ENCODE results near the gene ATP4B. TPM values are rescaled to one million over a fixed set of nuclear protein-coding genes. Genes with fewer than 3 reads are reported as not detected.

ATP4B gene
- total RNA-seq, 4 donors from 2014 or later: not detected

GRCh38 chr13:113663934-113664333 lies 5.9 kb upstream of the ATP4B start:
- intact Hi-C loops (cut with DNase I): no loop called here
- Histone ChIP-seq H3K4me1 (no peaks in the 10 kb centered on the region), H3K9me3 (peaks cover 0 to 8% (median 0%) of the 10 kb centered on the region in 3 donors), H3K36me3 (no peaks in the 10 kb centered on the region), H3K4me3 (no peak overlapping the region), H3K27me3 (peaks cover 0 to 11% (median 0%) of the 10 kb centered on the region in 4 donors), H3K27ac (no peak overlapping the region)
- no peak for DNase-seq
- WGBS, 2 donors: 69 to 79% methylated on average over 8 to 15 of the region's 15 CpGs
- TF ChIP-seq CTCF (IDR thresholded peaks at IDR 0.05) (no peak), POLR2A (IDR thresholded peaks at IDR 0.05) (no peak)

GRCh38 chr13:113661509-113661908 lies 3.5 kb upstream of the ATP4B start:
- no peak overlapping the region for H3K27ac ChIP-seq
- WGBS, 2 donors: 80 to 91% methylated on average over 2 of the region's 2 CpGs
- H3K4me1 ChIP-seq: peaks cover 0 to 6% (median 0%) of the 10 kb centered on the region in 3 donors
- H3K36me3 ChIP-seq: no peaks in the 10 kb centered on the region
- peaks cover 0 to 21% (median 0%) of the 10 kb centered on the region in 4 donors for H3K27me3 ChIP-seq
- peaks cover 0 to 8% (median 0%) of the 10 kb centered on the region in 3 donors for H3K9me3 ChIP-seq
- TF ChIP-seq CTCF (IDR thresholded peaks at IDR 0.05) (no peak), POLR2A (IDR thresholded peaks at IDR 0.05) (no peak)
- no peak for DNase-seq
- intact Hi-C loops (cut with DNase I): no loop called here
- H3K4me3 ChIP-seq: no peak overlapping the region

- intact Hi-C loops (cut with DNase I): no loop called here
- H3K4me3 ChIP-seq: no peak overlapping the region
- H3K27ac ChIP-seq: no peak overlapping the region
- peaks cover 0 to 15% (median 0%) of the 10 kb centered on the region in 4 donors for H3K27me3 ChIP-seq
- 75 to 89% methylated on average over 2 to 3 of the region's 3 CpGs for WGBS, 2 donors
- peaks cover 0 to 8% (median 0%) of the 10 kb centered on the region in 3 donors for H3K9me3 ChIP-seq
- no peak for DNase-seq
- H3K4me1 ChIP-seq: peaks cover 0 to 6% (median 0%) of the 10 kb centered on the region in 3 donors
- H3K36me3 ChIP-seq: no peaks in the 10 kb centered on the region
- TF ChIP-seq CTCF (IDR thresholded peaks at IDR 0.05) (no peak), POLR2A (IDR thresholded peaks at IDR 0.05) (no peak)
Observed at GRCh38 chr13:113660066-113660465, 2.1 kb upstream of the ATP4B start.

- no peaks in the 10 kb centered on the region for H3K36me3 ChIP-seq
- H3K27me3 ChIP-seq: peaks cover 0 to 10% (median 0%) of the 10 kb centered on the region in 4 donors
- DNase-seq: no peak
- intact Hi-C loops (cut with DNase I): no loop called here
- H3K4me3 ChIP-seq: no peak overlapping the region
- 88 to 91% methylated on average over 8 of the region's 8 CpGs for WGBS, 2 donors
- no peak for TF ChIP-seq CTCF (IDR thresholded peaks at IDR 0.05)
- no peak for TF ChIP-seq POLR2A (IDR thresholded peaks at IDR 0.05)
- peaks cover 0 to 6% (median 0%) of the 10 kb centered on the region in 3 donors for H3K4me1 ChIP-seq
- peaks cover 0 to 8% (median 0%) of the 10 kb centered on the region in 3 donors for H3K9me3 ChIP-seq
- H3K27ac ChIP-seq: no peak overlapping the region
Observed at GRCh38 chr13:113659337-113659736, 1.3 kb upstream of the ATP4B start.

GRCh38 chr13:113658836-113659235 lies 838 bp upstream of the ATP4B start:
- H3K27ac ChIP-seq: no peak overlapping the region
- H3K4me3 ChIP-seq: no peak overlapping the region
- intact Hi-C loops (cut with DNase I): no loop called here
- peaks cover 0 to 10% (median 0%) of the 10 kb centered on the region in 4 donors for H3K27me3 ChIP-seq
- DNase-seq: no peak
- no peaks in the 10 kb centered on the region for H3K36me3 ChIP-seq
- H3K4me1 ChIP-seq: peaks cover 0 to 6% (median 0%) of the 10 kb centered on the region in 3 donors
- WGBS, 2 donors: no CpG with 5 or more reads among the region's 14 CpGs
- peaks cover 0 to 8% (median 0%) of the 10 kb centered on the region in 3 donors for H3K9me3 ChIP-seq
- TF ChIP-seq CTCF (IDR thresholded peaks at IDR 0.05): no peak
- TF ChIP-seq POLR2A (IDR thresholded peaks at IDR 0.05): no peak
